ENCODE measurements around the gene DNAH9. TPM values are rescaled to one million over a fixed set of nuclear protein-coding genes. Genes with fewer than 3 reads are reported as not detected.

Gene DNAH9
- total RNA-seq, 4 donors from 2014 or later, result 0.98 to 1.9 (median 1.5) TPM

DNA sequence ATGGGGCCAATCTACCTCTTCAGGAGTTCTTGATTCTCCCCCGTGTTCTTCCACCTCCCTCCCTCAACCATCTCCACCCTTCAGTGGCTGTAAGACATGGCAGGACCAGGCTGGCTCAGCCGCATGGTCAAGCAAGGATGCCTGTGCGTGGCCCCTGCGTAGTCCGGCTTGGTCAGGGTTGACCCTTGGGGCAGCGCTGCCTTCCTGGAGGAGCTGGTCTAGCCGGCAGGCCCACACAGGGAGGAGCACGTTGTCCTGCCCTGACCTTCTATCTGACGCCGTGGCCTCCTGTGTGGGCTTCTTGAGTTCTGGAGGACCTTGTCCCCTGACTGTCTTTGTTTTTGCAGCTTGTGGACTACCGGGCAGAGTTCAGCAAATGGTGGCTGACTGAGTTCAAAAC lies 169.8 kb downstream of the DNAH9 start:
- TF ChIP-seq, protein P1, sequence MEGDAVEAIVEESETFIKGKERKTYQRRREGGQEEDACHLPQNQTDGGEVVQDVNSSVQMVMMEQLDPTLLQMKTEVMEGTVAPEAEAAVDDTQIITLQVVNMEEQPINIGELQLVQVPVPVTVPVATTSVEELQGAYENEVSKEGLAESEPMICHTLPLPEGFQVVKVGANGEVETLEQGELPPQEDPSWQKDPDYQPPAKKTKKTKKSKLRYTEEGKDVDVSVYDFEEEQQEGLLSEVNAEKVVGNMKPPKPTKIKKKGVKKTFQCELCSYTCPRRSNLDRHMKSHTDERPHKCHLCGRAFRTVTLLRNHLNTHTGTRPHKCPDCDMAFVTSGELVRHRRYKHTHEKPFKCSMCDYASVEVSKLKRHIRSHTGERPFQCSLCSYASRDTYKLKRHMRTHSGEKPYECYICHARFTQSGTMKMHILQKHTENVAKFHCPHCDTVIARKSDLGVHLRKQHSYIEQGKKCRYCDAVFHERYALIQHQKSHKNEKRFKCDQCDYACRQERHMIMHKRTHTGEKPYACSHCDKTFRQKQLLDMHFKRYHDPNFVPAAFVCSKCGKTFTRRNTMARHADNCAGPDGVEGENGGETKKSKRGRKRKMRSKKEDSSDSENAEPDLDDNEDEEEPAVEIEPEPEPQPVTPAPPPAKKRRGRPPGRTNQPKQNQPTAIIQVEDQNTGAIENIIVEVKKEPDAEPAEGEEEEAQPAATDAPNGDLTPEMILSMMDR (IDR thresholded peaks at IDR 0.05), result no peak
- TF ChIP-seq POLR2A (IDR thresholded peaks at IDR 0.05) (no peak), EP300 (IDR thresholded peaks at IDR 0.05) (no peak)
- H3K36me3 ChIP-seq, result no peaks in the 10 kb centered on the region
- no peak for DNase-seq (ENCODE audit: low spot score in 2 of 2)
- H3K27ac ChIP-seq, result no peak overlapping the region
- H3K4me1 ChIP-seq, result no peaks in the 10 kb centered on the region
- H3K27me3 ChIP-seq, result no peaks in the 10 kb centered on the region
- no peaks in the 10 kb centered on the region for H3K9me3 ChIP-seq
- 83 to 91% methylated on average over 3 to 11 of the region's 11 CpGs for WGBS, 2 donors
- H3K4me3 ChIP-seq, result no peak overlapping the region

DNA sequence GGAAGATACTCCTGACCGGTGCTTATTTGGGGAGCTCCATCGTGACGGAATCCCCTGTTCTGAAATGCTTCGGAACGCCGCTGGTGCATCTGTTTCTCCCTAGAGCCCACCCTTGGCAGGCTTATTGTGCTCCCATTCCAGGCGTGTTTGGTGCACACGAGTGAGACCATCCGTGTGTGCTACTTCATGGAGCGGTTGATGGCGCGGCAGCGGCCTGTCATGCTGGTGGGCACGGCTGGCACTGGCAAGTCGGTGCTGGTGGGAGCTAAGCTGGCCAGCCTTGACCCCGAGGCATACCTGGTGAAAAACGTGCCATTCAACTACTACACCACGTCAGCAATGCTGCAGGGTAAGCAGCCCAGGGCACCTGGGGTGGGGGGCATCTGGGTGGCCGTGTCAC lies 170.7 kb downstream of the DNAH9 start:
- H3K4me1 ChIP-seq, result no peaks in the 10 kb centered on the region
- H3K9me3 ChIP-seq, result no peaks in the 10 kb centered on the region
- H3K27ac ChIP-seq, result no peak overlapping the region
- no peak for DNase-seq (ENCODE audit: low spot score in 2 of 2)
- H3K4me3 ChIP-seq, result no peak overlapping the region
- WGBS, 2 donors, result 89 to 90% methylated on average over 16 to 19 of the region's 19 CpGs
- H3K36me3 ChIP-seq, result no peaks in the 10 kb centered on the region
- TF ChIP-seq, protein P1 (IDR thresholded peaks at IDR 0.05), result no peak
- TF ChIP-seq EP300 (IDR thresholded peaks at IDR 0.05) (no peak), POLR2A (IDR thresholded peaks at IDR 0.05) (no peak)
- no peaks in the 10 kb centered on the region for H3K27me3 ChIP-seq

DNA sequence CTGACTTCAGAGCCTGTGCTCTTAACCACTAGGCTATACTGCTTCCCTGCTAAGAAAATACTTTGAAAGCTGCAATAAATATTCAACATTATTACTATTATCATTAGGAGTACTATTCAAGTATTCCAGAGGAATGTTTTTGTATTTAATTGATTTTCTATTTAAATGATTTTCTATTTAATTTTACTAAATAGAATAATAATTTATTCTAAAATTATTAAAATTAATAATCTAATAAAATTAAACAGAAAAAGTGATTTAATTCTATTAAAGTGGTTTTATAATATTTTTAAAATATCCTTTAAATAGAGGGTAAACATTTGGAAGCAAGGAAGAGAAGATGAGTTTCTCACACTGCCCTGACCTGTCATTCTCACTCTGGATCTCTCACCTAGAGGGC lies 173.8 kb downstream of the DNAH9 start:
- DNase-seq (ENCODE audit: low spot score in 2 of 2), result no peak
- TF ChIP-seq, protein P1 (IDR thresholded peaks at IDR 0.05), result no peak
- TF ChIP-seq POLR2A (IDR thresholded peaks at IDR 0.05), result no peak
- no peak for TF ChIP-seq EP300 (IDR thresholded peaks at IDR 0.05)
- H3K4me1 ChIP-seq, result peaks cover 0 to 6% (median 0%) of the 10 kb centered on the region in 4 donors
- H3K9me3 ChIP-seq, result no peaks in the 10 kb centered on the region
- H3K27me3 ChIP-seq, result no peaks in the 10 kb centered on the region
- H3K27ac ChIP-seq, result no peak overlapping the region
- no peak overlapping the region for H3K4me3 ChIP-seq
- H3K36me3 ChIP-seq, result no peaks in the 10 kb centered on the region

DNA sequence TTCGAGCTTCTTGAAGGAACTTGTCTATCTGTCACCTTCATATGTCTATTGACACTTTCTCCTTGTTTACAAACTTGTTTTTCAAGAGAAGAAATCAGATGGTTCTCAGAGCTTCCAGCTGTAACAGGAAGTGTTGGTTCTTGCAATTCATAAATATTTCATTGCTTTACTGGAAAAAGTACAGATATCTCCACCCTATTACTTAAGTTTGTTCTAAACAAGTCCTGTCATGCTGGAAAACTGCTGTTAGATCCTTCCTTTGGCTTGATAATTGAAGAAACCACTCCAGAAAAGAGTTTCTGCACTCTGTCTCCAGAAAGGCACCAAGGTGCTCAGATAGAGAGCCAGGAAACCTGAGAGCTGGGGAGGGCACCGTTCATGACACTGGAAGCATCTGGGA lies 181.6 kb downstream of the DNAH9 start:
- H3K27ac ChIP-seq, result peak overlapping the region in 1 of 4 donors; percentile 28
- TF ChIP-seq EP300 (IDR thresholded peaks at IDR 0.05), result no peak
- no peak for TF ChIP-seq POLR2A (IDR thresholded peaks at IDR 0.05)
- TF ChIP-seq, protein P1 (IDR thresholded peaks at IDR 0.05), result no peak
- DNase-seq (ENCODE audit: low spot score in 2 of 2), result no peak
- no peaks in the 10 kb centered on the region for H3K36me3 ChIP-seq
- peaks cover 0 to 4% (median 0%) of the 10 kb centered on the region in 4 donors for H3K4me1 ChIP-seq
- H3K27me3 ChIP-seq, result no peaks in the 10 kb centered on the region
- 71 to 75% methylated on average over 2 of the region's 2 CpGs for WGBS, 2 donors
- H3K4me3 ChIP-seq, result no peak overlapping the region
- H3K9me3 ChIP-seq, result no peaks in the 10 kb centered on the region

DNA sequence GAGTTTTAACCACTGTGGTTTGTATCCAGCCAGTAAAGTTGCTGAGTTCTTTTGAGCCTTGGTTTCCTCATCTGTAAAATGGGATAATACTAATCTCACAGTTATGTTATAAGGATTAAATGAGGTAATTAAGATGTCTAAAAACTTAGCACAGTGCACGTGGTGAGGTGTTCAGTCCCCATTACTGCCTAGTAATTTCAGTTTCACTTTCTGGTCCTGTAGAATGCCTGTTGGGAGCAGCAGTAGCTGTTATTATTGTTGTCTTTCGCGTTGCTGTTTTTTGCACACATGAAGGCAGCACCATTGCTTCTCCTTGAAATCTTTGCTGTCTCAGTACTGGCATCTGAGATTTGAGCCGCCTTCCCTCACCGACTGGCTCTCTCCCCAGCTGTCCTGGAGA lies 182.4 kb downstream of the DNAH9 start:
- H3K27ac ChIP-seq, result no peak overlapping the region
- H3K9me3 ChIP-seq, result no peaks in the 10 kb centered on the region
- WGBS, 2 donors, result 85 to 88% methylated on average over 5 of the region's 5 CpGs
- H3K27me3 ChIP-seq, result no peaks in the 10 kb centered on the region
- H3K4me3 ChIP-seq, result no peak overlapping the region
- TF ChIP-seq, protein P1 (IDR thresholded peaks at IDR 0.05), result no peak
- TF ChIP-seq POLR2A (IDR thresholded peaks at IDR 0.05), result no peak
- no peaks in the 10 kb centered on the region for H3K36me3 ChIP-seq
- no peaks in the 10 kb centered on the region for H3K4me1 ChIP-seq
- no peak for DNase-seq (ENCODE audit: low spot score in 2 of 2)
